HG03457 (cell line): ENCODE results near the gene ZNF683.

Source experiments
- ATAC-seq: cut with Tn5 transposase; IDR thresholded peaks from one replicate; pipeline ENCODE4 v1.9.1; 2021; ENCODE audit warnings: moderate number of reproducible peaks; ENCODE audit not compliant: unreplicated experiment

Gene ZNF683

GRCh38 chr1:26359981-26360806, 12.4 kb downstream of the ZNF683 start:
- no peak for ATAC-seq

DNA sequence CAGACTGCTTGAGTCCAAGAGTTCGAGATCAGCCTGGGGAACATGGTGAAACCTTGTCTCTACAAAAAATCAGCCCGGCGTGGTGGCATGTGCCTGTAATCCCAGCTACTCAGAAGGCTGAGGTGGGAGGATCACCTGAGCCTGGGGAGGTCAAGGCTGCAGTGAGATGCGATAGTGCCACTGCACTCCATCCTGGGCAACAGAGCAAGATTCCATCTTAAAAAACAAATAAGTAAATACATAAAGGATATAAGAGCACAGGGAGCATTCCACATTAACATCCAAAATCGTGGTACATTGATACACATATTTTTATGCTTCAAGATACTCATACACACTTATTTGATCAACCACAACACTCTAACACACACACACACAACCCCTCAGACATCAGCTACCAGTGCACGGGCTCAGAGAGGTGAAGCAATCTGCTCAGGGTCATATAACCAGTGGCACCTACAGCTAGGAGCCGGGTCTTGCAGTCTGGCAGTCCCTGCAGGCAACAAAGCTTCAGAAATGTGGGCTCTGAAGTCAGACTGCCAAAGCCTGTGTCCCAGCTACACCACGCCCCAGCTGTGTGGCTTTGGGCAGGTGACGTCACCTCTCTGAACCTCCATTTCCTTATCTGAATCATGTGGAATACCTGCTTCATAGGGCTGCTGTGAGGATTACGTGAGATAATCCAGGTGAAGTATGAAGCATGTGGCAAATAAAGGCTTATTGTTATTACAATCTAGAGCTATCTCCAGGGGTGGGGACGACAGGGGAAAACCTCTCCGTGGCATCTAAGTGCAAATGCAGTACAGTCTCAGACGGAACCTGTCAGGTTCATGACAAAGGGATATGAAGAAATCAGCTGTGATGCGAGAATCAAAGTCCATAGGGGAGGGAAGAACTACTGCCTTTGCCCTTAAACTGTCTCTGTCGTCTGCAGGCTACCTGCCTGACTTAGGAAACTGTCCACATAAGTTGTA, 13.9 kb downstream of the ZNF683 start:
- ATAC-seq = no peak

- no peak for ATAC-seq
Measured at GRCh38 chr1:26357121-26357602, 15.4 kb downstream of the ZNF683 start.

DNA sequence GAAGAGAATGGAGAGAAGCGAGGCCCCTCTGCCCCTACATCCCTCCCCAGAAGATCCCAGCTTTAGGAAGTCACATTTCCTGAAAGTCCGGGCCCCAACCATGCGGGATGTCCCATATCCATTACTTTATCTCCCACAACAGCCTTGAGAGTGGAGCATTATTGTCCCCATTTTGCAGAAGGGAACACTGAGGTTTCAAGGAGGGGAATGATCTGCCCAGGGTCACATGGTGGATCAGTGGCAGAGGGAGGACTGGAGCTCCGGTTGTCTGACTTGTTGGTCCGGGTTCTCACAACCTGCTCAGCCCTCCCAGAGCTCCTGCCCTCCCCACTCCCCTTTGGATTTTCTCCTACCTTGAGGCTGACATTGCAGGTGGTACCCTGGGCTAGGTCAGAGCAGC, 16.4 kb downstream of the ZNF683 start:
- ATAC-seq = no peak

- ATAC-seq = no peak
Measured at GRCh38 chr1:26354972-26355371, 17.6 kb downstream of the ZNF683 start.

- ATAC-seq = no peak
Measured at GRCh38 chr1:26353976-26354820, 18.4 kb downstream of the ZNF683 start, which contains the start of gene CRYBG2. Gene CRYBG2 (minus strand): TSS chr1:26354130. CDS start chr1:26346657, 7,473 bp downstream.

DNA sequence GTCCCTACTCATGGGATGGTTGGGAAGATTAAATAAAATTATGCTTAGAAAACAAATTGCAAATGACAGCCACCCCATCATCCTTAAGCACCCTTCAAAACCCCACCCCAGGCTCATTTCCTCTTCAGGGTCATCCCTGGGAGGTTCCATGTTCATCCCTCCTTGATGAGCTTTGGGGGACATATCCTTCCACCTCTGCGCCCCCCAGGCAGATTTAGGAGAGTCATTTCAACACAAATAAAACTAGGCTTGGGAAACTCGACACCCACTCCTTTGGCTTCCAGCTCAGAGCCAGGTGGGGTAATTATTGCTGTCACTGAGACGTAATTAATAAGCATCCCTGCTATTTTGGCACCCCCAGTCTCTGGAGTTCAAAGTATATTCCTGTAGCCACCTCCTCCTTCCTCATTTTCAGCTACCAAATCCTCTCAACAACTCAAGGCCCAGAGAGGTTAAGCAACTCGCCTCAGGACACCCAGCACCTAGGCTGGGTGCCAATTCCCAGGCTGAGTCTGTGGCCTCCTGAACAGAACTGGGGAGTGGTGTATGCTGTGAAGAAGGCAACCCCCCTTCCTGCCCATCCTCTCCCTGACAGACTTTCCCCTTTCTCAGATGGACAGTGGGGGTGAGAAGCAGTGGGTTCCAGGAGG, 19.2 kb downstream of the ZNF683 start:
- ATAC-seq = no peak

DNA sequence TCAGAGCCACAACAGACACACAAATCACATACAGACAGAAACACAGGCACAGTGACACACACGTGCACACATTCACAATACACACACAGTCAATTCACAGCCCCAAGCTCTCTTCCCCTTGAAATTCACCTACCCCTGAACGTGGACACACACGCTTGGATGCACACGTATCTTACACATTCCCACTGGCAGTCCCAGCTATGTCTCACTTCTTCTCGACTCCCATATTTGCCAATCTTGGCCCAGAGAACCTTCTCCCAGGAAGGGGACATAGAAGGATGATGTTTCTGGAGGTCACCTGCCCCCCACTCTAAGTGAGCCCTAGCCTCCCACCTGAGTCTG, 20.2 kb downstream of the ZNF683 start:
- no peak for ATAC-seq

DNA sequence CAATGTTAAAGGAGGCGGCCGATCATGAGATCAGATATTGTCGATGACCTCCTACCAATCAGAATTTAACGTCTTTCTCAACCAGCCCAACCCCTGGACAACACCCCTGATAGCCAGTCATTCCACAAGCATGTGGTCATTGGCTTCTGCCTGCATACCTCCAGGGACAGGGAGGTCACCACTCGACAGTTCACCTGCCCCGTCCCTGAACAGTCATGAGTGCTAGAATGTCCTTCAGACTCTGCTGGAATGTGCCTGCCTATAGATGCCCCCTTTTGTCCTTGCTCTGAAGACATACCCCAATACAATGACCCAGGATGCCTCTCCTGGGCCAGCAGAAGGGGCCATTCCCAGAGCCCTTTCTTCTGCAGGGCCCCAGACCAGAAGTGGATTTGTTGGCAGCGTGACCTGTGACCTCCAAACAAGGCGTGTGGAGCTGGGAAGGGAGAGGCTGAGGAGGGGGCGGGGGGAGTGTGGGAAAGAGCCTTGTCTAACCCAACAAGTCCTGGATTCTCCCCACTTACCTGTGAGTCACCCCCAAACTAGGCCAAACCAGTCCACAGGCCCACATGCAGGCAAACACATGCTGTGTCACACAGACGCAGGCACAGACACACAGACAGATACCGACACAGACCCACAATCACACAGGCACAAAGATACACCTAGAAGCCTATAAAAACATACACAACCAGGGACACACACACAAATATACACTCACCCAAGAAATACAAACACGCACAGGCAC, 20.8 kb downstream of the ZNF683 start:
- no peak for ATAC-seq

DNA sequence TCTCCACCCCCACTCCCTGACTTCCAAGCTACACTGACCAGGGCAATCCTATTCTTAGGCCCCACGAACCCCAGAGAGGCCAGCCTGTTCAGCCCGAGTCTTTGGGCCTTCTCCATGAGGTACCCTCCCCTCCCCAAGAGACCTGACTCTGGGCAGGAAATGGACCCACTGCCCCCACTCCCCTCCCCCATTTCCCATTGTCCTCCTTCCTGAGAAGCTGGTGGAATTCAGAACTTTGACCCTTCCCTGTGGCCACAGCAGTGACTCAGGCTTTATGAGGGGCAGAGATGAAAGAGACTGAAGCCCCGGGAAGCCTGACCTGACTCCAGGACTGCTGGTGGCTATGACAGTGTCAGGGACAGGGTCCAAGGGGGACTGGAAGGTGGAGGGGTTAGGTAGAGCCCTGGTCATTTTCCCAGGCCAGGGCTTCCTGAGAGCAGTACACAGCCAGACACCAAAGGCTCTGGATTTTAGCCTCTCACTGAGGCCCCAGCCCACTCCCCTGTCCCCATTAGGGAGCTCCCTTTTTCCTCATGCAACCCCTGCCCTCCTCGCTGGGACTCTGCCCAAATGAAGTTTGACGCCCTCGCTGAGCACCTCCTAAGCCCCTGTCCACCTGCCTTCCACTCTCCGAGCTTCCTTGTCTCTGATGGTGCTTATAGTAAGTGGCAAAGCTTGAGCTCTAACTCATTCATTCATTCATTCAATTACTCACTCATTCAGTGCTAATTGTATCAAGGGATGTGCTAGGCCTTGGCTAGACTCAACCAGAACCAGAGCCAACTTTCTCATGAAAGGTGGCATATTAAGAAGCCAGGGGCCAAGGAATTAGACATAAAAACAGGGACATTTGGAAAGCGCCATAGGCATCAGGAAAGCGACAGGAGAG, 21.6 kb downstream of the ZNF683 start:
- no peak for ATAC-seq

DNA sequence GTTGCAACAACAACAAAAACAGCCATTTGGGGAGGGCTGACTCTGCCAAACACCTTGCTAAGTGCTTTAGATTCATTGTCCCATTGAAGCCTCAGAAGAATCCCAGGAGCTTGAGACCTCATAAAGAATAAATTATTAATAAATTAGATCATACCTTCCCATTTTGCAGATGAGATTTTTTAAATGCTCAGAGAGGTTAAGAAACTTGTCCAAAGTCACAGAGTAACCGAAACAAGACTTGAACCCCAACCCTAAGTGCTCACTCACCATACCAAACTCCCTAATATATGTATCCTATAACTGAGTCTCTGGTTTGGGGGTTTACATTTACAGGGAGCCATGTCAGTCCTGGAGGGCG, 22.2 kb downstream of the ZNF683 start:
- ATAC-seq = no peak

- ATAC-seq = no peak
Measured at GRCh38 chr1:26349877-26350244, 22.7 kb downstream of the ZNF683 start.

GRCh38 chr1:26349188-26349876, 23.2 kb downstream of the ZNF683 start:
- ATAC-seq = no peak

- no peak for ATAC-seq
Measured at GRCh38 chr1:26346274-26347033, 26.1 kb downstream of the ZNF683 start.

GRCh38 chr1:26345718-26346117, 26.8 kb downstream of the ZNF683 start:
- no peak for ATAC-seq

DNA sequence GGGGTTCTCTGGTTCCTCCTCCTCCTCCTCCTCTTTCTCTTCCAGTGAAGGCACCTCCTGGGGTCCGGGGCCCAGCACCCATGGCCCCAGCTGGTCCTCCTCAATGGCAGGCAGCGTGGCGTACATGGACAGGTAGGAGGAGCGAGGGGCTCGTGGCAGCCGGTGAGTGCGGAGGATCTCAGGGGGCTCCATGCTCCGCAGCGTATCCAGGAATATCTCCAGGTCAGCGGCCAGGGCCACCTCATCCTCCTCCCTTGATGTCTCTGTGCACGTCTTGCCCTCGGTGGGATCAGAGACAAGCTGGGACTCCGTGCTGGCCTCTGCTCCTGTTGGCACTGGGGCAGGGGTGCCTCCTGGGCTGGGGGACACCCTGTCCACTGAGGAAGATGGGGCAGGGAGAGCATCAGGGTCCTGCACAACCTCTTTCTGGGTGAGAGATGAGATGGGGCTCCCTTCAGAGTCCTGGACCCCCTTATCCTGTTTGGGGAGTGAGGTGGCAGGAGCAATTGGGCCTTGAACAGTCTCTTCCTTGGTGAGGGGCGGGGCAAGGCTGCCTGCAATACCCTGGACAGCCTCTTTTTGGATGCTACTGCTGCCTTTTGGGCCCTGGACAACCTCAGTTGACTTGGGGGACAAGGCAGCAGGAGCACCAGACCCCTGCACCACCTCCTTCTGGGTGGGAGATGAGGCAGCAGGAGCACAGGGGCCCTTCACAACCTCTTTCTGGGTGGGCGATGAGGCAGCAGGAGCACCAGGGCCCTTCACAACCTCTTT, 28.2 kb downstream of the ZNF683 start:
- no peak for ATAC-seq

DNA sequence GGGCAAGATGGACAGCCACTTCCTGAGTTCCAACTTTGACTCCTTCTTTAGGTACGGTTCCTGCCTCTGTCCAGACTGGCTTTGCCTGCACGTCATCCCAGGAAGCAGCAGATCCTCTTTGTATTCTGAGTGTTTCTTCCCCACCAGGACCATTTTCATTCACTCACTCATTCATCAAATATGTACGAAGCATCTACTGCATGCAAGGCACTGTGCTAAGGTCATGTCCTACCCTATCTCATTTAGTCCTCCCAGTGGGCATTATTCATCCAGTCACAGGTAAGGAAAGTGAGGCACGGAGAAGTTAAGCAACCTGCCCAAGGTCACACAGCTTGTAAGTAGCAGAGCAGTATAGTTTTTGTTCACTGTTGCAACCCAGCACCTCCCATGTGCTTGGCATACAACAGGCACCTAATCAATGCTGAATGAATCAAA, 32.5 kb downstream of the ZNF683 start:
- no peak for ATAC-seq
